Measurements from ENCODE around the gene AGBL4. TPM values are rescaled to one million over a fixed set of nuclear protein-coding genes. Genes with fewer than 3 reads are reported as not detected.

AGBL4 gene
- total RNA-seq, 1 experiment from 2014 or later: 0.33 TPM

DNA sequence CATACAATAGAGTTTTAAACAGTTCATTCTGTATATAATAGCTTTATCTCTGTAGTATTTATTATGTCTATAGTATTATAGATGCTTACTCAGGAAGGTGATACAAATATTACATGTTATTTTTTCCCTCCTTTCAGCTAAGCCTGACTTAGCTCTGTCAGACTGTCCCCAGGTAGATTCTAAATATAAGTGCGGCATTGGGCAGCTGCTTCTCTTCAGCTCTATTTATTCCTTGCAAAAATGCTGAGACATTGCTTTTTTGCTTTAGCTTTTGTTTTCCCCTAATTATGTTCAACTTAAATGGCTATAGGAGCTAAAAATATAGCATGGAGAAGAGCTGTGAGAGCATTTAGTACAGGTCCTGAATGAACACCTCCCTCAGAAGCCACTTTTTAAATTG lies 1043.8 kb downstream of the AGBL4 start:
- intact Hi-C loops (cut with micrococcal nuclease): no loop called here
- CTCF ChIA-PET: no interaction called here
- ATAC-seq: no peak

DNA sequence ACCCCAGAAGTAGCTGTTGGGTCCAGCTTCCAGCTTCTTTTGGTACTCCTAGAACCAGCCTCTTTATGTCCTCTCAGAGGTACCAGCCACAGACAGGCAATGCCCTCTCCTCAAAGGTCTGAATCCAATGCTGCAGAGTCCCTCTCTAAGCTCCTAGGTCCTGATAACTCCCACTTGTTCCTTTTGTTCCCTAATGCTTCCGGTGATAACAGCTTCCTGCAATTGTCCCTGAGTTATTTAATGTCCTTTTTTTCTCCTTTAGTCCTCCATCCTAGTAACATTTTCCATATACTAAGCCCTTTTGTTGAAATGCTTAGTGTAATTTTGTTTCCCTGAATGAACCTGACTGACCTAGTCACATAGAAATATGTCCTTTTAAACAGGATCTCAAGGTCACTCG lies 1045.3 kb downstream of the AGBL4 start:
- no peak for TF ChIP-seq EZH2 (IDR thresholded peaks at IDR 0.05; ENCODE audit: low read length, unreplicated experiment)
- no peak for TF ChIP-seq EZH2phosphoT487 (IDR thresholded peaks at IDR 0.05; ENCODE audit: borderline replicate concordance, low read length)
- TF ChIP-seq, protein P1, sequence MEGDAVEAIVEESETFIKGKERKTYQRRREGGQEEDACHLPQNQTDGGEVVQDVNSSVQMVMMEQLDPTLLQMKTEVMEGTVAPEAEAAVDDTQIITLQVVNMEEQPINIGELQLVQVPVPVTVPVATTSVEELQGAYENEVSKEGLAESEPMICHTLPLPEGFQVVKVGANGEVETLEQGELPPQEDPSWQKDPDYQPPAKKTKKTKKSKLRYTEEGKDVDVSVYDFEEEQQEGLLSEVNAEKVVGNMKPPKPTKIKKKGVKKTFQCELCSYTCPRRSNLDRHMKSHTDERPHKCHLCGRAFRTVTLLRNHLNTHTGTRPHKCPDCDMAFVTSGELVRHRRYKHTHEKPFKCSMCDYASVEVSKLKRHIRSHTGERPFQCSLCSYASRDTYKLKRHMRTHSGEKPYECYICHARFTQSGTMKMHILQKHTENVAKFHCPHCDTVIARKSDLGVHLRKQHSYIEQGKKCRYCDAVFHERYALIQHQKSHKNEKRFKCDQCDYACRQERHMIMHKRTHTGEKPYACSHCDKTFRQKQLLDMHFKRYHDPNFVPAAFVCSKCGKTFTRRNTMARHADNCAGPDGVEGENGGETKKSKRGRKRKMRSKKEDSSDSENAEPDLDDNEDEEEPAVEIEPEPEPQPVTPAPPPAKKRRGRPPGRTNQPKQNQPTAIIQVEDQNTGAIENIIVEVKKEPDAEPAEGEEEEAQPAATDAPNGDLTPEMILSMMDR (conservative IDR thresholded peaks at IDR 0.05; ENCODE audit: low read depth, low read length): no peak
- no peaks in the 10 kb centered on the region for H3K4me1 ChIP-seq (ENCODE audit: insufficient read depth, low read length)
- no TSS peak for BruUV-seq (replicated peaks)
- no peaks in the 10 kb centered on the region for H3K9me2 ChIP-seq (replicated peaks; ENCODE audit: low read length)
- no peak overlapping the region for H3K9ac ChIP-seq (ENCODE audit: low read length)
- no peaks in the 10 kb centered on the region for H3F3A ChIP-seq (ENCODE audit: low read length, unreplicated experiment)
- H3K4me2 ChIP-seq (ENCODE audit: low read length): no peak overlapping the region
- no peaks in the 10 kb centered on the region for H3K9me3 ChIP-seq (ENCODE audit: low read length)
- no peak overlapping the region for H2AFZ ChIP-seq (ENCODE audit: low read length)
- CTCF ChIA-PET: no interaction called here
- POLR2A ChIA-PET (ENCODE audit: unreplicated experiment): no interaction called here
- no peaks in the 10 kb centered on the region for H3K79me2 ChIP-seq (ENCODE audit: low read length)
- no peaks in the 10 kb centered on the region for H3K36me3 ChIP-seq (ENCODE audit: low read depth, low read length)
- no peak overlapping the region for H3K4me3 ChIP-seq (ENCODE audit: low read length)
- no peak overlapping the region for H3K27ac ChIP-seq (ENCODE audit: low read length)
- DNase-seq (no peak), ATAC-seq (no peak)
- intact Hi-C loops (cut with micrococcal nuclease): no loop called here
- H3K27me3 ChIP-seq (ENCODE audit: low read length): no peaks in the 10 kb centered on the region
- H4K20me1 ChIP-seq (ENCODE audit: low read length): no peaks in the 10 kb centered on the region

More for the DNA sequence above, 1043.8 kb downstream of the AGBL4 start:
- Histone ChIP-seq H2AFZ (ENCODE audit: low read length) (no peak overlapping the region), H3K9me2 (replicated peaks; ENCODE audit: low read length) (no peaks in the 10 kb centered on the region), H3K79me2 (ENCODE audit: low read length) (no peaks in the 10 kb centered on the region), H3K9me3 (ENCODE audit: low read length) (no peaks in the 10 kb centered on the region), H3K27ac (ENCODE audit: low read length) (no peak overlapping the region), H3K4me3 (ENCODE audit: low read length) (no peak overlapping the region), H3K4me1 (ENCODE audit: insufficient read depth, low read length) (no peaks in the 10 kb centered on the region), H3K36me3 (ENCODE audit: low read depth, low read length) (no peaks in the 10 kb centered on the region), H3K9ac (ENCODE audit: low read length) (no peak overlapping the region), H3K27me3 (ENCODE audit: low read length) (no peaks in the 10 kb centered on the region), H4K20me1 (ENCODE audit: low read length) (no peaks in the 10 kb centered on the region), H3K4me2 (ENCODE audit: low read length) (no peak overlapping the region), H3F3A (ENCODE audit: low read length, unreplicated experiment) (no peaks in the 10 kb centered on the region)
- TF ChIP-seq, protein P1 (conservative IDR thresholded peaks at IDR 0.05; ENCODE audit: low read depth, low read length): no peak
- no peak for TF ChIP-seq EZH2phosphoT487 (IDR thresholded peaks at IDR 0.05; ENCODE audit: borderline replicate concordance, low read length)
- TF ChIP-seq EZH2 (IDR thresholded peaks at IDR 0.05; ENCODE audit: low read length, unreplicated experiment): no peak
- no peak for DNase-seq
- BruUV-seq (replicated peaks): no TSS peak
- POLR2A ChIA-PET (ENCODE audit: unreplicated experiment): no interaction called here

DNA sequence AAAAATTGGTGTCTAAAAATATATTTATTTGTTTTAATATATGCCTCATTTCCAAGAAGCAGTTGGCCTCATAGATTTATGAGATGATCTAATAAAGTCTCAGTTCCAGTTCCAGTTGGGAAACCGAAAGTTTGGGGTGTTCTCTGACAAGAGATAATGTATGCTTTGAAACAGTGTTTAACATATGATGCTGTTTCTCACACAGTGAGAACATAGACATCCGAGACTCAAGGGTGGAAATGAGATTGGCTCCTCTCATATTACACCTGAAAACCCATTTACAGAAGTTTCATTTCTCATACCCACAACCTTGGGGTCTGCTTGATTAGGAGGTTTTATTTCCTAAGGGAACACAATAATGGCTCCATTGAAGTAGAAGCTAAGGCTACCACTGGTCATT lies 1046.5 kb downstream of the AGBL4 start:
- Histone ChIP-seq H3K4me1 (ENCODE audit: insufficient read depth, low read length) (no peaks in the 10 kb centered on the region), H3K79me2 (ENCODE audit: low read length) (no peaks in the 10 kb centered on the region), H3K27ac (ENCODE audit: low read length) (no peak overlapping the region), H3K4me2 (ENCODE audit: low read length) (no peak overlapping the region), H3K9me3 (ENCODE audit: low read length) (no peaks in the 10 kb centered on the region), H4K20me1 (ENCODE audit: low read length) (no peaks in the 10 kb centered on the region), H3F3A (ENCODE audit: low read length, unreplicated experiment) (no peaks in the 10 kb centered on the region), H2AFZ (ENCODE audit: low read length) (no peak overlapping the region), H3K36me3 (ENCODE audit: low read depth, low read length) (no peaks in the 10 kb centered on the region), H3K9me2 (replicated peaks; ENCODE audit: low read length) (no peaks in the 10 kb centered on the region), H3K27me3 (ENCODE audit: low read length) (no peaks in the 10 kb centered on the region), H3K4me3 (ENCODE audit: low read length) (no peak overlapping the region), H3K9ac (ENCODE audit: low read length) (no peak overlapping the region)
- DNase-seq (no peak), ATAC-seq (no peak)
- CTCF ChIA-PET: no interaction called here
- no TSS peak for BruUV-seq (replicated peaks)
- intact Hi-C loops (cut with micrococcal nuclease): no loop called here
- POLR2A ChIA-PET (ENCODE audit: unreplicated experiment): no interaction called here
- TF ChIP-seq EZH2 (IDR thresholded peaks at IDR 0.05; ENCODE audit: low read length, unreplicated experiment) (no peak), EZH2phosphoT487 (IDR thresholded peaks at IDR 0.05; ENCODE audit: borderline replicate concordance, low read length) (no peak)
- TF ChIP-seq, protein P1 (conservative IDR thresholded peaks at IDR 0.05; ENCODE audit: low read depth, low read length): no peak
